OCI-LY1 (cell line): ENCODE results near the gene GP1BB.

Experiments
- H2AFZ ChIP-seq: fragments of 200-600 bp; sonication (generic), shearing (Covaris generic); 2 replicates; pipeline ENCODE4 v1.6.0; 2014; ENCODE audit warnings: antibody characterized with exemption, mild to moderate bottlenecking, low read length
- H3F3A ChIP-seq: fragments of 200-600 bp; sonication (generic), shearing (Covaris generic); 2 replicates; pipeline ENCODE4 v1.6.0; 2014; ENCODE audit warnings: mild to moderate bottlenecking, antibody characterized with exemption, low read length, moderate library complexity; ENCODE audit not compliant: insufficient read depth
- H3K27ac ChIP-seq: fragments of 200-600 bp; sonication (generic); 2 replicates; pipeline ENCODE4 v1.5.1; 2014; ENCODE audit warnings: low read length, mixed run types, mild to moderate bottlenecking, low read depth; ENCODE audit not compliant: poor library complexity, severe bottlenecking
- H3K27me3 ChIP-seq: fragments of 200-600 bp; sonication (generic); 2 replicates; pipeline ENCODE4 v1.6.0; 2014; ENCODE audit warnings: antibody characterized with exemption, mild to moderate bottlenecking, low read length, moderate library complexity; ENCODE audit not compliant: insufficient read depth
- H3K36me3 ChIP-seq: fragments of 200-600 bp; sonication (generic); 2 replicates; pipeline ENCODE4 v1.6.1; 2014; ENCODE audit warnings: mild to moderate bottlenecking, antibody characterized with exemption, low read length, moderate library complexity, mixed read lengths; ENCODE audit not compliant: insufficient read depth
- H3K4me1 ChIP-seq: fragments of 200-600 bp; sonication (generic); 2 replicates; pipeline ENCODE4 v1.5.1; 2014; ENCODE audit warnings: mild to moderate bottlenecking, low read length, moderate library complexity; ENCODE audit not compliant: insufficient read depth, severe bottlenecking
- H3K4me2 ChIP-seq: fragments of 200-600 bp; sonication (generic), shearing (Covaris generic); 2 replicates; pipeline ENCODE4 v1.6.1; 2014; ENCODE audit warnings: low read length
- H3K4me3 ChIP-seq: fragments of 200-600 bp; sonication (generic); 2 replicates; pipeline ENCODE4 v1.5.1; 2014; ENCODE audit warnings: low read length, low read depth, mild to moderate bottlenecking, mixed read lengths; ENCODE audit not compliant: poor library complexity, severe bottlenecking
- H3K79me2 ChIP-seq: fragments of 200-600 bp; shearing (Covaris generic); 2 replicates; pipeline ENCODE4 v1.6.1; 2016; ENCODE audit warnings: mixed run types, low read length, mixed read lengths; ENCODE audit not compliant: insufficient read depth
- H3K9ac ChIP-seq: fragments of 200-600 bp; sonication (generic), shearing (Covaris generic); 2 replicates; pipeline ENCODE4 v1.6.1; 2014; ENCODE audit warnings: mild to moderate bottlenecking, low read length, mixed read lengths
- H3K9me2 ChIP-seq: fragments of 200-600 bp; sonication (generic), shearing (Covaris generic); 2 replicates; pipeline ENCODE4 v1.6.1; 2014; ENCODE audit warnings: low read depth, mild to moderate bottlenecking, low read length, mixed read lengths
- H3K9me3 ChIP-seq: fragments of 200-600 bp; shearing (Covaris generic); 2 replicates; pipeline ENCODE4 v1.6.1; 2014; ENCODE audit warnings: low read length, mixed read lengths
- H4K20me1 ChIP-seq: fragments of 200-600 bp; sonication (generic), shearing (Covaris generic); 2 replicates; pipeline ENCODE4 v1.6.0; 2016; ENCODE audit warnings: mild to moderate bottlenecking, low read length; ENCODE audit not compliant: insufficient read depth
- CTCF ChIP-seq: fragments of 200-600 bp; sonication (generic), shearing (Covaris generic); IDR thresholded peaks from 2 replicates; pipeline ENCODE4 v1.5.1; 2017; ENCODE audit warnings: mild to moderate bottlenecking, antibody characterized with exemption, low read length, moderate library complexity, mixed read lengths
- EZH2 ChIP-seq: fragments of 200-600 bp; sonication (generic), shearing (Covaris generic); IDR thresholded peaks from 2 replicates; pipeline ENCODE4 v1.8.0; 2017; ENCODE audit warnings: borderline replicate concordance, mixed run types, mild to moderate bottlenecking, antibody characterized with exemption, low read length, moderate library complexity, mixed read lengths

The GP1BB gene

DNA sequence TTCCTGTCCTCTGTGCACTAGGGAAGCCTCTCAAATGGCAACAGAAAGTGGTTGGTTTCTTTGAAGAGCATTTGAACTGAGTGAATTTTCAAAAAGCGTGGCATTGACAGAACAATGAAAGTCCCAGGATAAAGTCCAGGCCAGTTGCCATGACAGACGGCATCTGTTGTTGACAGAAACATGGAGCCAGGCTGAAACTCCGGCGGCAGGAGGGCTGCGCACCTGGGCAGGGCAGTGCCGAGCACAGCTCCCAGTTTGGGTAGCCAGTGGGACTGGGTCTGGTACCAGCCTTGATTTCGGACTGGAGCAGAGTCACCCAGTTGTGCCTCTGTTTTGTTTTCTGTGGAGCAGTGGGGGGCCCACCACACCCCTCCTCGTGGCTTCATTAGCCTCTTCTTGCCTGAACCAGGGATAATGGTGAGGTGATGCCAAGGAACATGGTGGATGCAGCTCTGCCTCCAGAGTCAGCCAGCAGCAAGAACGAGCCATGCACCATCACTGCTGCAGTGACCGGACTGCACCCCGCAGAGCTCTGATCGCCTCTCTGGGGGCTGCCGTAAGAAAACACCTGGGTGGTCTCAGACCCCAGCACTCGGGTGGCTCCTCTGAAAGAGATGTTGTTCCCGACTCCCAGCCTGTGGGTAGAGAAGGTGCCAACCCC, 18.9 kb upstream of the GP1BB start:
- Histone ChIP-seq H3K4me3 (no peak overlapping the region), H3K4me2 (no peak overlapping the region), H3K27ac (no peak overlapping the region), H3K9me3 (no peaks in the 10 kb centered on the region), H3K9ac (no peak overlapping the region), H2AFZ (no peak overlapping the region), H3K27me3 (no peaks in the 10 kb centered on the region; the same call in 1 of the 2 replicates), H4K20me1 (no peaks in the 10 kb centered on the region), H3K4me1 (no peaks in the 10 kb centered on the region), H3K36me3 (no peaks in the 10 kb centered on the region), H3K9me2 (no peaks in the 10 kb centered on the region), H3F3A (no peaks in the 10 kb centered on the region), H3K79me2 (no peaks in the 10 kb centered on the region)
- no peak for TF ChIP-seq CTCF

DNA sequence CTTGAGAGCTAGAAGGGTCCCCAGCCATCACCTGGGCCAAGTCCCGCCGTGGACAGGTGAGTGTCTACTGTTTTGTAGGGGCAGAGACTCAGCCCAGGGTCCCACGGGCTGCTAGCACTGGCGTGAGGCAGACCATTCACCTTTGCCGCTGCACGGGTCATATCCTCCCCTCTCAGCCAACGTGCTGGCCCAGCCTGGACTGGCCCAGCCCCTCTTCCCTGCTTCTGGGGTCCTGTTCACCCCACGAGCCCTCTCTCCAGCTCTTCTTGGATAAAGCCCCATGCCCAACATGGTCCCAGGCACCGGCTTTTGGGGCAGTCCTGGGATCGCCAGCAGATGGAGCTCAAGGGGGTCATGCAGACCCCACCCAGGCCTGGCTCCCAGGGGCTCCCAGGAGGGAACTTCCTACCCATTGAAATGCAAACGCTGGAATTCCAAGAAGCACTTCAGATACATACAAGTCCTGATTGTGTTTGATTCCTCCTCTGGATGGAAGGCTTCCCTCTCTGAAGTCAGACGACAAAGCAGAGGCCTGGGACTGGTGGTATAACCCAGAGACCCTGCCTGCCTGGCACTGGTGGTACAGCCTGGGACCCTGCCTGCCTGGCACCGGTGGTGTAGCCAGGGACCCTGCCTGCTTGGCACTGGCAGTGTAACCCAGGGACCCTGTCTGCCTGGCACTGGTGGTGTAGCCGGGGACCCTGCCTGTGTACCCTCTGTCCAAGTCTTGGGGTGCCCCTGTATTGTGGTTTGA, 18.0 kb upstream of the GP1BB start:
- no peak overlapping the region for H2AFZ ChIP-seq
- peak; percentile 24; the same call in 1 of the 2 replicates for TF ChIP-seq CTCF
- TF ChIP-seq EZH2, result no peak
- no peak overlapping the region for H3K27ac ChIP-seq
- H3K27me3 ChIP-seq, result peaks cover 4% of the 10 kb centered on the region
- no peaks in the 10 kb centered on the region for H4K20me1 ChIP-seq
- H3K9me3 ChIP-seq, result no peaks in the 10 kb centered on the region
- H3F3A ChIP-seq, result no peaks in the 10 kb centered on the region
- H3K9me2 ChIP-seq, result no peaks in the 10 kb centered on the region
- no peaks in the 10 kb centered on the region for H3K4me1 ChIP-seq
- H3K4me3 ChIP-seq, result no peak overlapping the region
- H3K36me3 ChIP-seq, result no peaks in the 10 kb centered on the region
- H3K4me2 ChIP-seq, result no peak overlapping the region
- no peaks in the 10 kb centered on the region for H3K79me2 ChIP-seq
- no peak overlapping the region for H3K9ac ChIP-seq

- no peaks in the 10 kb centered on the region for H3K9me3 ChIP-seq
- peaks cover 4% of the 10 kb centered on the region for H3K27me3 ChIP-seq
- no peak overlapping the region for H3K9ac ChIP-seq
- no peak overlapping the region for H3K4me3 ChIP-seq
- H3K4me2 ChIP-seq, result no peak overlapping the region
- H2AFZ ChIP-seq, result no peak overlapping the region
- H3K27ac ChIP-seq, result no peak overlapping the region
- H3K79me2 ChIP-seq, result no peaks in the 10 kb centered on the region
- H3K36me3 ChIP-seq, result no peaks in the 10 kb centered on the region
- no peaks in the 10 kb centered on the region for H4K20me1 ChIP-seq
- H3F3A ChIP-seq, result no peaks in the 10 kb centered on the region
- TF ChIP-seq EZH2, result no peak
- TF ChIP-seq CTCF, result no peak
- no peaks in the 10 kb centered on the region for H3K4me1 ChIP-seq
- H3K9me2 ChIP-seq, result no peaks in the 10 kb centered on the region
Observed at GRCh38 chr22:19706661-19707151, 16.6 kb upstream of the GP1BB start.
